Measurements from ENCODE around the gene PODXL2.

PODXL2 gene

GRCh38 chr3:127674790-127675189 lies 45.8 kb downstream of the PODXL2 start:
- H3K4me3 ChIP-seq (ENCODE audit: low read length), result no peak overlapping the region
- DNase-seq (ENCODE audit: low read depth), result no peak
- TF ChIP-seq CTCF (conservative IDR thresholded peaks at IDR 0.05; ENCODE audit: low read depth, low read length), result no peak

GRCh38 chr3:127675651-127676391 lies 46.8 kb downstream of the PODXL2 start:
- H3K4me3 ChIP-seq (ENCODE audit: low read length), result no peak overlapping the region
- DNase-seq (ENCODE audit: low read depth), result no peak
- no peak for TF ChIP-seq CTCF (conservative IDR thresholded peaks at IDR 0.05; ENCODE audit: low read depth, low read length)

- no peak for TF ChIP-seq CTCF (conservative IDR thresholded peaks at IDR 0.05; ENCODE audit: low read depth, low read length)
- DNase-seq (ENCODE audit: low read depth), result no peak
- H3K4me3 ChIP-seq (ENCODE audit: low read length), result no peak overlapping the region
These were observed 47.5 kb downstream of the PODXL2 start for GRCh38 chr3:127676456-127676855.

- no peak overlapping the region for H3K4me3 ChIP-seq (ENCODE audit: low read length)
- TF ChIP-seq CTCF (conservative IDR thresholded peaks at IDR 0.05; ENCODE audit: low read depth, low read length), result no peak
- DNase-seq (ENCODE audit: low read depth), result no peak
These were observed 48.0 kb downstream of the PODXL2 start for GRCh38 chr3:127676921-127677351.

GRCh38 chr3:127677541-127678314 lies 48.7 kb downstream of the PODXL2 start:
- TF ChIP-seq CTCF (conservative IDR thresholded peaks at IDR 0.05; ENCODE audit: low read depth, low read length), result no peak
- H3K4me3 ChIP-seq (ENCODE audit: low read length), result no peak overlapping the region
- DNase-seq (ENCODE audit: low read depth), result no peak

- DNase-seq (ENCODE audit: low read depth), result no peak
- H3K4me3 ChIP-seq (ENCODE audit: low read length), result no peak overlapping the region
- no peak for TF ChIP-seq CTCF (conservative IDR thresholded peaks at IDR 0.05; ENCODE audit: low read depth, low read length)
These were observed 49.3 kb downstream of the PODXL2 start for GRCh38 chr3:127678315-127678599.
